HFF-Myc (cell line): Measurements from ENCODE around the gene KCNMA1.

Experiments
- DNase-seq: peaks from one replicate; pipeline ENCODE4 v3.0.0-alpha.2; 2011; ENCODE audit warnings: low read depth; ENCODE audit errors: extremely low read depth
- H3K4me3 ChIP-seq: replicated peaks from 2 replicates; pipeline ENCODE4 v1.5.1; 2011; ENCODE audit warnings: low read depth, mild to moderate bottlenecking, control low read depth, low read length
- CTCF ChIP-seq: IDR thresholded peaks from 2 replicates; pipeline ENCODE4 v1.5.1; 2012; ENCODE audit warnings: mild to moderate bottlenecking, low read depth, low read length, control low read depth; ENCODE audit errors: missing control alignments

KCNMA1 gene

GRCh38 chr10:76977046-76977445 is 660.6 kb downstream of the KCNMA1 start:
- H3K4me3 ChIP-seq: no peak overlapping the region
- TF ChIP-seq CTCF: no peak
- no peak for DNase-seq

- no peak for DNase-seq
- H3K4me3 ChIP-seq: no peak overlapping the region
- no peak for TF ChIP-seq CTCF
Measured at GRCh38 chr10:76976142-76976541, 661.5 kb downstream of the KCNMA1 start.

- no peak for DNase-seq
- TF ChIP-seq CTCF: no peak
- no peak overlapping the region for H3K4me3 ChIP-seq
Measured at GRCh38 chr10:76975126-76975525, 662.5 kb downstream of the KCNMA1 start.

- no peak for TF ChIP-seq CTCF
- no peak overlapping the region for H3K4me3 ChIP-seq
- peak; percentile 87 for DNase-seq
Measured at GRCh38 chr10:76974017-76974691, 663.5 kb downstream of the KCNMA1 start.

GRCh38 chr10:76973091-76974016 is 664.3 kb downstream of the KCNMA1 start:
- no peak overlapping the region for H3K4me3 ChIP-seq
- no peak for TF ChIP-seq CTCF
- DNase-seq: peak; percentile 33

GRCh38 chr10:76972541-76972940 is 665.1 kb downstream of the KCNMA1 start:
- no peak overlapping the region for H3K4me3 ChIP-seq
- DNase-seq: no peak
- TF ChIP-seq CTCF: no peak
